NOMO-1 (cell line): ENCODE results near the gene VASP.

Experiments
- DNase-seq, 2 experiments: peaks; one replicate each; lab custom pipeline; 2025; ENCODE audit not compliant: unreplicated experiment in 2 of 2; lab: John Stamatoyannopoulos, UW

Gene VASP

GRCh38 chr19:45473682-45474605 lies 33.3 kb upstream of the VASP start:
- no peak for DNase-seq

- no peak for DNase-seq
Measured at GRCh38 chr19:45474606-45475521, 32.4 kb upstream of the VASP start.

- DNase-seq = no peak
Measured at GRCh38 chr19:45475537-45476291, 31.6 kb upstream of the VASP start.

- DNase-seq = no peak
Measured at GRCh38 chr19:45476304-45476703, 31.0 kb upstream of the VASP start.

- DNase-seq = no peak
Measured at GRCh38 chr19:45477186-45477585, 30.1 kb upstream of the VASP start.

- no peak for DNase-seq
Measured at GRCh38 chr19:45477713-45478453, 29.4 kb upstream of the VASP start.

- DNase-seq = peak; percentile 84 to 87
Measured at GRCh38 chr19:45478454-45479238, 28.6 kb upstream of the VASP start.

GRCh38 chr19:45483033-45483432 lies 24.2 kb upstream of the VASP start:
- DNase-seq = no peak

- no peak for DNase-seq
Measured at GRCh38 chr19:45484273-45484945, 22.9 kb upstream of the VASP start.

- peak; percentile 89 to 93 for DNase-seq
Measured at GRCh38 chr19:45485305-45486077, 21.8 kb upstream of the VASP start.

- no peak for DNase-seq
Measured at GRCh38 chr19:45488708-45489107, 18.6 kb upstream of the VASP start.

GRCh38 chr19:45489216-45489855 lies 17.9 kb upstream of the VASP start:
- DNase-seq = no peak

- DNase-seq = no peak
Measured at GRCh38 chr19:45492137-45492626, 15.1 kb upstream of the VASP start.

- DNase-seq = peak; percentile 18 to 20
Measured at GRCh38 chr19:45492627-45493470, 14.4 kb upstream of the VASP start.

- DNase-seq = no peak
Measured at GRCh38 chr19:45494261-45494916, 12.9 kb upstream of the VASP start.

- no peak for DNase-seq
Measured at GRCh38 chr19:45495178-45495577, 12.1 kb upstream of the VASP start.
